Left renal pelvis (tissue), 4 donors: ENCODE data around the gene NFKBIZ. TPM values are rescaled to one million over a fixed set of nuclear protein-coding genes. Genes with fewer than 3 reads are reported as not detected.
"Not testable (repeated sequence)": the region's sequence is repeated elsewhere in the genome, so short reads cannot be mapped to it uniquely, and the experiment has no call there.

Experiments
- DNase-seq, 4 donors: peaks; one replicate each; pipeline ENCODE4 v3.0.0-alpha.2; 2013; ENCODE audit warnings: low read depth in 4 of 4, low spot score in 3 of 4
- polyA plus RNA-seq, 4 donors: library from polyadenylated mRNA; unstranded; fragments of 120-200 nt; gene quantifications; one replicate each; pipeline ENCODE4 v1.2.1, GENCODE V29; 2013; ENCODE audit not compliant: insufficient read length in 4 of 4

NFKBIZ gene
- polyA plus RNA-seq, 4 donors = 5.2 to 70.8 (median 9.3) TPM

DNA sequence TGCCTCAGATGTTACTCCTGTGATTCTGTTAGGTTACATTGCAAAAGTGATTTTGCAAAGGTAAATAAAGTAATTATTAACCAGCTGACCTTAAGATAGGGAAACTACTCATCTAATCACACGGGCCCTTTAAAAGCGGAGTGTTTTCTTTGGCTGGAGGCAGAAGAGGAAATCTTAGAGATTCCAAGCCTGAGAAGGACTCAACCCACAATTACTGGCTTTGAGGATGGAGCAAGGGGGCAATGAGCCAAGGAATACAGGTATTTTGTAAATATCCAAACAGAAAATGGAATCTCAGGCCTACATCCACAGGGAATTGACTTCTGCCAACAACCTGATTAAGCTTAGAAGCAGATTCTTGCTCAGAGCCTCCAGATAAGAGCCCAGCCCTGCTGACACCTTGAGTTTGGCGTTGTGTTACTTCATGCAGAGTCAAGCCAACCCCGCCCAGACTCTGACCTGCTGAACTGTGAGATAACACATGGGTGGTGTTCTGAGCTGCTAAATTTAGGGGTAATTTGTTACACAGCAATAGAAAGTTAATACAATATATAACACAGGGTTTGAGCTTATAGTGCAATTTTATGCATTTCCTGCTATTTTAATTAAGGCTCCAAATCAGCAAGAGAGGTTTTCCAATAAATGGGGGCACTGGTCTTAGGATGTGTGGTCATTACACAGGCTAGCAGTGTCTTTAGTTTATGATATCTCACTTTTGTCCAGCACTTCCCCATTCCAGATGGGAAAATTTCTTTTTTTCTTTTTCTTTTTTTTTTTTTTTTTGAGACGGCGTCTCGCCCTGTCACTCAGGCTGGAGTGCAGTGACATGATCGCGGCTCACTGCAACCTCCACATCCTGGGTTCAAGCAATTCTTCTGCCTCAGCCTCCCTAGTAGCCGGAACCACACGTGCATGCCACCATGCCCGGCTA lies 19.5 kb downstream of the NFKBIZ start:
- DNase-seq = no peak

DNA sequence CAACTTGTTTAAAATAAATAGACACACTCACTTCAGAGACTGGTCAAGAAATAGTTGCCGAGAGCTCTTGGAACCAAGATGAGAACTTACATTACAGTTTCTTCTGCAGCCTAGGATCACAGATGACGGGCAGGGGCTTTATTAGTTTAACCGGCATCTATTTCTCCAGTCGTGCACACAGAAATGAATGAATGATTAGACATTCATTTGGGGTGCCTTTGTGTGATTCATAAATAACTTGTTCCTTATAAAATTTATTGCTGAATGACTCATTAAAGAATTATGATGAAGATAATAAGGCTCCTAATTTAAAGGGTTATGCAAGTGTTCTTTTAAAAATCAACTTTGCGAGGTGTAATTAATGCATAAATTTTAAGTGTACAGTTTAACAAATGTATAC lies 20.8 kb downstream of the NFKBIZ start:
- DNase-seq = no peak

DNA sequence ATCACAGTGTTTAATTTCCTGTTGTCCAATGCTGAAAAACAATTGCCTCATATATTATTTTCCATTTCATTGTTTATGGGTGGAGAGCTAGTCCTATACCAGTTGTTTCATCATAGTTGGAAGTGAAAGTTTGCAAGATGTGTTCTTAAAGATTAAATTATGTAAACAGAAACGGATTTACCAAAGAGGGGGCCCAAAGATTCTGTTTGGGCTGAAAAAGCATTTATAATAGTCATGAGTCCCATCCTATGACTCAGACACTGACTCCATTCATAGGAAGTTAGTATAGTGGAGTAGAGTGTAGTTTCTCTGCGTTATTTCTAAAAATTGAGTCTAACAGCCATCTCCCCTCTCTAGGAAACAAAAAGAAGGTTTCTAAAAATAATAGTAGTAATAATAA lies 24.3 kb downstream of the NFKBIZ start:
- no peak for DNase-seq

DNA sequence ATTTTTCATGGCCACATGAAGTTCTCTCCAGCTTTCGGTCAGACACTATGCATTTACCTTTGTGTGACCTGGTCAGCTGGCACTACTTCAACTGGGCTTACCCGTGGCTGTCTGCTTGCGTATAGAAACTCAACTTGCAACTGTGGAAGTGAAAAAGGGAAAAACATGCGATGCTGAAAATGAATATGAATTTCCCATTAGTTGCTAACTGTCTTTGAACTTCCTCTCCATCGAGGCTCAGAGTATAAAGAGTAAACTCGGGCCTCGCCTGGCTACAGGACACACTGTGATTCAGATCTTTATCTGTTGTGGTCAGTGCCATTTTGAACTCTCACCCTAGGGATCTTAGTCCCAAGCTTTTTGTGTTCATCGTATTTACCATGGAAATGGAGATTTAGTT lies 26.8 kb downstream of the NFKBIZ start:
- DNase-seq = no peak

DNA sequence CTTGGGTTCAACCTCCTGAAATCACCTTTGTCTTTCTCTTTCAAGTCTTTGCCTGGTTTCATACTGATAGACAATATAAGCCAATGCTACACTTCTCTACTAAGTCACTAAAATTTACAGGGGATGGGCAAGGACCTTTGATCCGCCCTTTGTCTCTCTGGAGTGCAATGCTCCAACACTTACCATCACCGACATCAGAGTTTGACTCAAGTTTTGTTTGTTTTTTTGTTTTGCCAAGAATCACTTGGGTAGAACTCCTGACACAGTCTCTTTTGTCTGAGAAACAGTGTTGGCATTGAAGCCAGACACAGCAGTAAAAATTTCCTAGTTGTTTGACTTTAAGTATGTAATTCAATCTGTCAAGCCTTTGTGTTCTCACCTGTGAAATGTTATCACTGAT lies 29.3 kb downstream of the NFKBIZ start:
- DNase-seq = no peak

DNA sequence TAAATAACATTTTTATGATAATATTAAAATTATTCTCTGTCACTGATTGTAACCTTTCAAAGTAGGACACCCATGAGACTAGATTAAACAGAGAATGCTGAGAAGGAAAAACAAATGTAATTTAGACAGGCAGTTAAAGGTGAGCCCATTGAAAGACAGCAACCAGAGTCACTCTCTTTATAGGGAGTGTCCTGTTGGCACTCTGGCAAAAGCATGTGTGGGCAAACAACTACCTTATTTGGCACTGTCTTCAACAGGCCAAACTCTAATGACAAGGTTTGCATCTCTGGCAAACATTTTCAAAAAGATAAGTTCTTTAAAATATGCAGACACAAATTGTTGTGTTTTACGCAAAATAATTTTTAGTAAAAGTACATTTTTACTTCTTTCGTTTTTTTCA lies 29.8 kb downstream of the NFKBIZ start:
- DNase-seq = no peak

DNA sequence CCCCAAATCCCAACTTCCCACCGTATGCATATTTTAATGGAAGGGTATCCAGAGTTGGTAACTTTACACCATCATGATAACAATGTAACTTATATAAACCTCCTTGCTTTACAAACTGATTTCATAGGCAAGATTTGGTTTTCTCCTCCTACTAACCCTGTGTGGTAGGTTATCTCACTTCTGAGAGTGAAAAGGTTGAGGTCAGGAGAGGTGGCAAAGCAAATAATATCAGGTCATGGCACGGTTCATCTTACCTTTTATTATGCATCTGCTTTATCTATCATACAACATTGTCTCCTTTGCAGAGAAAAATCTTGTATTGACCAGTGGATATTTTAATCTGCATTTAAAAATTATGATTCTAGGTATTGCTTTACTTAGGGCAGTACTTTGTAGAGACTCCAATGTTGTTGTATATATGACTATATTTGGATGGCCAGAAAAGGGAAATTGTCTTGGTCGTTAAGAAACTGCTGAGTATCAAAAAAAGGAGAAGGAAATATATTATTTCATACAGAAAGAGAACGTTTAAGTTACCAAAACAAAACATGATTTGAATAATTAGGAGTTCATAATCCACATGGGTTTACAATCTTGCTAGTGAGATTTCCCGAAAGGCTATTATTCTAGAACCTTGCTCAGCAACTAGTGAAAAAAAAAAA lies 30.4 kb downstream of the NFKBIZ start:
- DNase-seq = no peak

DNA sequence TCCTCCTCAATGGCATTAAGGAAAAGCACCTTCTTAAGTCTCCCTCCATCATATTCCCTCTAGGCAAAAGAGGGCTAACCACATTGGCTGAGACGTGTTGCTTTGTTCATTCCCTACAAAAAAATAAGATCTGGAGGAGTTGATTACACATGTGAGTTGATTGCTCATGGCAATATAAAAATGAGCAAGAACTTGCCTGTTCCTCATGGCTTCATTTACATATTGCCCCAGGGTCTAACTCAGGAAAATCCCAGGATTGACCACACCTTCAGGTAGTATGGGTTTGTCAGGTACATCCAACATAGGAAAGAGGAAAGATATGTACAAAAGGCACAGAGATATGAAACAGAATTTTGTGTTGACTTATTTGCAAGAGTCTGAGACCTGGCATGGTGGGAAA lies 35.5 kb downstream of the NFKBIZ start:
- DNase-seq = no peak

DNA sequence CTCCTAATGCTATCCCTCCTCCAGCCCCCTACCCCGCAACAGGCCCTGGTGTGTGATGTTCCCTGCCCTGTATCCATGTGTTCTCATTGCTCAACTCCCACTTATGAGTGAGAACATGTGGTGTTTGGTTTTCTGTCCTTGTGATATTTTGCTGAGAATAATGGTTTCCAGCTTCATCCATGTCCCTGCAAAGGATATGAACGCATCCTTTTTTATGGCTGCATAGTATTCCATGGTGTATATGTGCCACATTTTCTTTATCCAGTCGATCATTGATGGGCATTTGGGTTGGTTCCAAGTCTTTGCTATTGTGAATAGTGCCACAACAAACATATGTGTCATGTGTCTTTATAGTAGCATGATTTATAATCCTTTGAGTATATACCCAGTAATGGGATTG lies 36.3 kb downstream of the NFKBIZ start:
- not testable (repeated sequence) for DNase-seq

DNA sequence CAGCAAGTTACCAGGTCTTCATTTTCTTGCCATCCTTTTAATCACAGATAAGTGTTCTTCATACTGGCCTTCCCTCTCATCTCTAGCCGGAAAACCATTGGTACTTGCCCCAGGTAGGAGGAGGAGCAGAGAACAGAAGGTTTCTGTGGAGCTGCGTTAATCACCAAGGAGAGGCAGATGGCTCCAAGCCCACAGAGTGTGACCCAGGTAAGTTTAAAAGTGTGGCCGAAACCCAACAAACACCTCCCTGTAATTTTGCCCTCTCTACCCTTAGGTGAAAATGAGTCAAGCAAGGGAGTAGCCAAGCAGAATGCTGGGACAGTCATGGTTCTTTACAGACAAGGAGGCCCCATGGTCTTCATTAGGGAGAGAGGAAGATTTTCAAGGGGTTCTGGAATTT lies 37.3 kb downstream of the NFKBIZ start:
- DNase-seq = no peak

DNA sequence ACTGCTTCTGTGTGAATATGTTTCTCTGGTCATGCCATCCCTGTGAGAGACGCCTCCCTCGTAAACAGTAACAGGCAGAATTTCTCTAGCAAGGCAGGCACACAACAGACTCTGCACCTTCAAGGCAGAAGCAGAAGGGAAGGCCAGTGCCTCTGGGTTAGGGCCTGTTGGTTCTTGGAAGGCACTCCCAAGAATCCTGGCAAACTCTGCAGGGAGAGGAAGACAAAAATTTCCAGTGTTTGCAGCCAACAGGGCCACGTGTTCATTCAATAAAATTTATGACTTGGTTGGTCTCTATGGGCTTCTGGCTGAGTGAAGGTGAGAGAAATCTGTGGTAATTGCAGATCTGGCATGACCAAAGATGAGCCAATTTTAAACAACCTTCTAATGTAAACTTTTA lies 39.3 kb downstream of the NFKBIZ start:
- DNase-seq = no peak

DNA sequence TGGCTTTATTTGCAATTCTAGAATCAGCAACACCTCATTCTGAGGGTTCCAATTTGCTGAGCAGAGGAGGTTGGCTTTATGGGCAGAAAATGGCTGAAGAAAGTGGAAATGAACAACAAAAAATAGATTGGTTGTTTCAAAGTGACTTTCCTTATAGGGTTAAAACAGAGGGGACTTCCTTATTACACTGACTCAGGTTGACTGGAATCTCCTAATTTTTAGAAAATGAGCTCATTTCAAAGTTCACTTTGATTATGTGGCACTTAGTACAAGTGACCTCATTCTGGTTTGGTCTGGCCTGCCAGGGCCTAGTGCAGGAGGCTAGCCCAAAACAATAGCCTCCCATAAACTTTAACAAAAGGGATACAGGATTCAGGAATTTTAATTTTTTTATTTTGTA lies 41.4 kb downstream of the NFKBIZ start:
- no peak for DNase-seq

DNA sequence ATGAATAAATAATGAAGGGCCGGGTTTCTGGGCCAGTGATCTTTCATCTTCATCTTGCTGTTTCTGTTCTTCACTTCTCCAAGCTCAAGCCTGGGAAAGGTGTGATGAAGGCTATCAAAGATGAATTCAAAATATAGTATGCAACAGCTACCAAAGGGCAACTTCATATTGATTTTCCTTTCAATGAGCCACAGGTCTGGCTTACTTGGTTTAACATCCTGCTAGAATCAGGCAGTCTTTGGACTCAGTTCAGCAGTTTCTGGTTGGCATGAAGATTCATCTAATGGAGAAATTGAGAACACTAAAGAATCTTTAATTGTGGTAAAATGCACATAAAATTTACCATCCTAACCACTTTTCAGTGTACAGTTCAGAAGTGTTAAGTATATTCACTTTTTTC lies 43.3 kb downstream of the NFKBIZ start:
- DNase-seq = no peak

DNA sequence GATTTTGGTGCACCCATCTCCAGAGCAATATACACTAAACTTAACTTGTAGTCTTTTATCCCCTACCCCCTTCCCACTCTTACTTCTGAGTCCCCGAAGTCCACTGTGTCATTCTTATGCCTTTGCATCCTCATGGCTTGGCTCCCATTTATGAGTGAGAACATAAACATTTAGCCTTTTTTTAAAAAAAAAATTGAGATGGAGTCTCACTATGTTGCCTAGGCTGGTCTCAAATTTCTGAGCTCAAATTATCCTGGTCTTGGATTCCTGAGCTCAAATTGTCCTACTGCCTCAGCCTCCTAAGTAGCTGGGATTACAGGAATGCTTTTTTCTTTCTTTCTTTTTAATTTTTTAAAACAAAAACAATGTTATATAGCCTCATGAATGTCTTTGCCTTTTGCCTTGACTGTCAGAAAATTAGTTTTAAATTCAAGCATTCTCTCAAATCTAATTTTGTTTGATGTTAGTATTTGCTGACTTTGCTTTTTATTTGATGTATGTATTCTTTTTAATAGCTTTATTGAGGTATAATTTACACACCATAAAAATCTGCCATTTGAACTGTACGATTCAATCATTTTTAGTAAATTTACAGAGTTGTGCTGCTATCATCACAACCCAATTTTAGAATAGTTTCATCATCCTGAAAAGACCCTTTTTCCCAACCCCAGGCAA lies 46.9 kb downstream of the NFKBIZ start:
- DNase-seq = no peak

DNA sequence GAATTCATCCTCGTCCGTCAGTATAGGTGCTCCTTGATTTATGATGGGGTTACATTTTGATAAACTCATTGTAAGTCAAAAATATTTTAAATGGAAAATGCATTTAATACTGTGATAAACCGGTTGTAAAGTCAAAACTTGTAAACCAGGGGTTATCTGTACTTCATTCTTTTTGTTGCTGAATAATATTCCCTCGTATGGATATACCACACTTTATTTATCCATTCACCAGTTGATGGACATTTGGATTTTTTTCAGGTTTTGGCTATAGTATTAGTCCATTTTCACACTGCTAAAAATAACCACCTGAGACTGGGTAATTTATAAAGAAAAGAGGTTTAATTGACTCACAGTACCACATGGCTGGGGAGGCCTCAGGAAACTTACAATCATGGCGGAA lies 47.7 kb downstream of the NFKBIZ start:
- no peak for DNase-seq

DNA sequence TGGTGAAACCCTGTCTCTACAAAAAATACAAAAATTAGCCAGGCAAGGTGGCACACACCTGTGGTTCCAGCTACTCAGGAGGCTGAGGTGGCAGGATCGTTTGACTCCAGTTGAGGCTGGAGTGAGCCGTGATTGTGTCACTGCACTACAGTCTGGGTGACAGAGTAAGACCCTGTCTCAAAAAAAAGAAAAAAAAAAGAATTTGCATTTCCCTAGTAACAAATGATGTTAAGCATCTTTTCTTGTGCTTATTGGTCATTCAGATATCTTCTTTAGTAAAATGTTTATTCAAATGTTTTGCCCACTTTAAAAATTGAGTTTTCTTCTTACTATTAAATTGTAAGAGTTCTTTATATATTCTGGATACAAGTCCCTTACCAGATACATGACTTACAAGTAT lies 48.7 kb downstream of the NFKBIZ start:
- DNase-seq = no peak

DNA sequence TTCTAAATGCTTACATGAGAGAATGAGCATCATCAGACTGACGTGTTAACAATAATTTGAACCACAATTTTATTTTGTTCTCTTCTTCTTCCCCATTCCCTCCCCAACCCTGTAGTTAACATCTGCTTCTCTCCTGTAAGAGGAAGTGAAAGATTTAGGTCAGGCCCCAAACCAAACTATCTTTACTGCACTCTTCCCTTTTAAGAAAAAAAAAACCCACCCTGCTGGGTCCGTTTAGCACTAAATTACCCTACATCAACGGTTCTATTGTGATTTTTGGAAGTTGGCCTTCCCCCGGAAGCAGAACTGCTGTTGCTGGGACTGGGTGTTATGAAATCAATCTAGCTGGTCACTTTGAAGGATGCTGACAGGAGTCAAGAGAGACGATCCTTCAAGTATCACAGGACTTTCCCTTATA lies 49.4 kb downstream of the NFKBIZ start:
- no peak for DNase-seq

DNA sequence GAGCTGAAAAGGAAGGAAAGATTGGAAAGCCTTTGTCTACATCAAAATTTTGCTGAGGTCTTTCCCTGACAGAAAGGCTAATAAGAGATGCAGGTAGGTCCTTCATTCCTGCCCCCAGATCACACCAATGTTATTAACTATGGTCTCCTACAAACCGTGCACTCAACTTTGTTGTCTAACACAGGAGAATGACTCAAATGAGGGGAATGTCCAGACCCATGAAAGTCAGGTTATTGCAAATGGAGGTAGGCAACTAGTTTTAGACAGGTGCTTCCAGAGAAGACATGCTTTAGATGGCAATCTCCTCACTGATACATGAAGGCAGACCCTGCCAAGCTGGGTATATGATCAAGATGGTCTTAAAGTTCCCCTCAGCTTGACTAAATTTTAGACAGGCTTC lies 51.0 kb downstream of the NFKBIZ start:
- no peak for DNase-seq

DNA sequence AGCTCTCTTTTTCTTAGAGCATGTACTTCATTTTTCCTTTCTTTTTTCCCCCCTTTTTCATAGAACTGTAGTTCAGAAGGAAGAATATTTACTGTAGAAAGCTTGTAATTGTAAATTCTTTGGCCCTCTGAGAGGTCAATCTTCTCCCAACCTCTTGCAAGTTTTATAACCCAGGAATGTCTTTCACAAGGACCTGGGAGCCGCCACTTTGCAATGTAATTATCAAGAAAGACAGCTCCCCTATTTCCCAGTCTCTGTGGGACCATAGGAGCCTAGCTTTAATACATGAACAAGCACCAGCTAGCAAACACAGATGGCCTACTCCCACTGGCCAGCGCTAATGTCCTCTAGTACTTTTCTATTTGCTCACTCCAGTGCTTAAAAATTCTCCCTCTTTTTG lies 51.4 kb downstream of the NFKBIZ start:
- no peak for DNase-seq

DNA sequence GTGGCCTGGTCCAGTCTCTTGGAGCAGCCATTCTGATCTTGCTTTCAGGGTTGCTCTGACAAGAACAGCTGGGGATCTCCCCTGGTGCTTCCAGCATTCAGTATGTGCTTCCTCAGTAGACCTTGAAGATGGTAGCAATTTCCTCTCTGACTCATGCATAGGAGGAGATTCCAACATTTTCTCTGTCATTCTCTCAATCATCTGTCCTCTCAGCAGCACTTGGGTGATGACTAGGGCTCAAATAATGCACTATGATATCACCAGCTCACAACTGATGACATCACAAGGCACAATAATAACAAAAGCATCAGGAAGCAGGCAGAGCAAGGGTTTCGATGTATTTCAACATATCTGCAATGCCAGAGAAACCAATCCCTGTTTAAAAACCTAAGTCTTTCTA lies 52.7 kb downstream of the NFKBIZ start:
- DNase-seq = no peak

DNA sequence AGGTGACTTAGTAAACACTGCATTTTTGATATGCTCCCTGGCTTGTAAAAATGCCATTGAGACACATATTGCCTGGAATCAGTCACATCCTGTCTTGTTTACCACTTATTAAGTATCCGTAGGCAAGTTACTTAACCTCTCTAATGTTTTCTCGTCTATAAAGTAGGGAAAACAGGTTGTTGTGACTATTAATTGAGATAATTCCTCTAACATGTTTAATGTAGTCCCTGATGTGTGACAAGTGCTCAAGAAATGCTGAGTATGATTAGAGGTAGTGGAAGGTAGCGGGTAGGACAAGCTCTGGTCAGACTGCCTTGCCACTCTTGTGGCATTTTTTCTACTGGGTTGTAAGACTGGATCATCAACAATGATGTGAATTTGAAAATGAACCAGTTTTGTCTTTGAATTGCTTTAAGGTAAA lies 54.1 kb downstream of the NFKBIZ start:
- no peak for DNase-seq

DNA sequence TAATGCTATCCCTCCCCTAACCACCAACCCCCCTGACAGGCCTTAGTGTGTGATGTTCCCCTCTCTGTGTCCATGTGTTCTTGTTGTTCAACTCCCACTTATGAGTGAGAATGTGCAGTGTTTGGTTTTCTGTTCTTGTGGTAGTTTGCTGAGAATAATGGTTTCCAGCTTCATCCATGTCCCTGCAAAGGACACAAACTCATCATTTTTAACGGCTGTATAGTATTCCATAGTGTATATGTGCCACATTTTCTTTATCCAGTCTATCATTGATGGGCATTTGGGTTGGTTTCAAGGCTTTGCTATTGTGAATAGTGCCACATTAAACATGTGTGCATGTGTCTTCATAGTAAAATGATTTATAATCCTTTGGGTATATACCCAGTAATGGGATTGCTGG lies 56.3 kb downstream of the NFKBIZ start:
- not testable (repeated sequence) for DNase-seq
